ENCODE data around the gene SLC25A36. TPM values are rescaled to one million over a fixed set of nuclear protein-coding genes. Genes with fewer than 3 reads are reported as not detected.
A peak's percentile ranks its signal among the peaks of the same experiment; 100 is the strongest.

The SLC25A36 gene
- total and polyA plus RNA-seq, 2 donors (not counting 3 experiments of a cell fraction or from before 2014, with no cell fraction given), result 17.7 to 38.8 TPM

GRCh38 chr3:140910860-140911259 is 30.8 kb upstream of the SLC25A36 start:
- intact Hi-C loops (cut with micrococcal nuclease) (no loop called here), dilution Hi-C loops (cut with MboI; ENCODE audit: extremely low pct_ligation_motif_present, low sequenced_read_pairs) (no loop called here)
- peaks cover 0 to 4% of the 10 kb centered on the region in 2 experiments for H3K27me3 ChIP-seq (ENCODE audit: control insufficient read depth in 2 of 2, insufficient read depth in 2 of 2, low read length in 2 of 2)
- POLR2A ChIA-PET, result no interaction called here
- peak; percentile 39 for DNase-seq (ENCODE audit: low read depth, low spot score)
- no peak for FAIRE-seq
- H3K79me2 ChIP-seq (ENCODE audit: control insufficient read depth, insufficient read depth, low read length), result no peaks in the 10 kb centered on the region
- H3K36me3 ChIP-seq (ENCODE audit: control insufficient read depth in 2 of 2, extremely low read depth in 1 of 2, insufficient read depth in 2 of 2, low read length in 2 of 2), result no peaks in the 10 kb centered on the region
- no peaks in the 10 kb centered on the region for H4K20me1 ChIP-seq (replicated peaks; ENCODE audit: control insufficient read depth, extremely low read depth, insufficient read depth, low read length)
- no peak overlapping the region for H3K27ac ChIP-seq (ENCODE audit: insufficient read depth, low read depth, low read length)
- no peak overlapping the region for H3K4me2 ChIP-seq (ENCODE audit: insufficient read depth, low read length)
- no peak overlapping the region for H3K9ac ChIP-seq (replicated peaks; ENCODE audit: extremely low read depth, insufficient read depth, low read length)
- TF ChIP-seq POLR2AphosphoS5 (IDR thresholded peaks at IDR 0.05; ENCODE audit: insufficient read depth, low read depth, low read length), result no peak
- TF ChIP-seq FOS (IDR thresholded peaks at IDR 0.05; ENCODE audit: borderline replicate concordance, insufficient read depth, low read length), result no peak
- no peak for TF ChIP-seq POLR2A (IDR thresholded peaks at IDR 0.05; ENCODE audit: low read depth, low read length)
- TF ChIP-seq, protein P1, sequence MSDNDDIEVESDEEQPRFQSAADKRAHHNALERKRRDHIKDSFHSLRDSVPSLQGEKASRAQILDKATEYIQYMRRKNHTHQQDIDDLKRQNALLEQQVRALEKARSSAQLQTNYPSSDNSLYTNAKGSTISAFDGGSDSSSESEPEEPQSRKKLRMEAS (IDR thresholded peaks at IDR 0.05; ENCODE audit: insufficient read depth, insufficient read length), result no peak
- TF ChIP-seq EZH2 (IDR thresholded peaks at IDR 0.05; ENCODE audit: borderline replicate concordance, low read depth, low read length, severe bottlenecking), result no peak
- TF ChIP-seq JUN (IDR thresholded peaks at IDR 0.05; ENCODE audit: borderline replicate concordance, insufficient read depth, insufficient read length, low read depth), result no peak
- TF ChIP-seq GATA2 (IDR thresholded peaks at IDR 0.05; ENCODE audit: insufficient read depth, insufficient read length, low read depth, low read length), result no peak
- TF ChIP-seq, protein P2, sequence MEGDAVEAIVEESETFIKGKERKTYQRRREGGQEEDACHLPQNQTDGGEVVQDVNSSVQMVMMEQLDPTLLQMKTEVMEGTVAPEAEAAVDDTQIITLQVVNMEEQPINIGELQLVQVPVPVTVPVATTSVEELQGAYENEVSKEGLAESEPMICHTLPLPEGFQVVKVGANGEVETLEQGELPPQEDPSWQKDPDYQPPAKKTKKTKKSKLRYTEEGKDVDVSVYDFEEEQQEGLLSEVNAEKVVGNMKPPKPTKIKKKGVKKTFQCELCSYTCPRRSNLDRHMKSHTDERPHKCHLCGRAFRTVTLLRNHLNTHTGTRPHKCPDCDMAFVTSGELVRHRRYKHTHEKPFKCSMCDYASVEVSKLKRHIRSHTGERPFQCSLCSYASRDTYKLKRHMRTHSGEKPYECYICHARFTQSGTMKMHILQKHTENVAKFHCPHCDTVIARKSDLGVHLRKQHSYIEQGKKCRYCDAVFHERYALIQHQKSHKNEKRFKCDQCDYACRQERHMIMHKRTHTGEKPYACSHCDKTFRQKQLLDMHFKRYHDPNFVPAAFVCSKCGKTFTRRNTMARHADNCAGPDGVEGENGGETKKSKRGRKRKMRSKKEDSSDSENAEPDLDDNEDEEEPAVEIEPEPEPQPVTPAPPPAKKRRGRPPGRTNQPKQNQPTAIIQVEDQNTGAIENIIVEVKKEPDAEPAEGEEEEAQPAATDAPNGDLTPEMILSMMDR (IDR thresholded peaks at IDR 0.05; ENCODE audit: extremely low read depth in 1 of 2, insufficient read depth in 1 of 2, low read depth in 1 of 2, low read length in 2 of 2), result no peak
- no peak for TF ChIP-seq MYC (IDR thresholded peaks at IDR 0.05; ENCODE audit: low read depth, low read length)
- no peak overlapping the region for H3K4me3 ChIP-seq (replicated peaks in 1 of 3; ENCODE audit: insufficient read depth in 1 of 3, low read depth in 1 of 3, low read length in 3 of 3)
- peak overlapping the region; percentile 65 for H2AFZ ChIP-seq (ENCODE audit: low read depth, low read length)
- H3K4me1 ChIP-seq (ENCODE audit: control insufficient read depth, extremely low read depth, insufficient read depth, low read length), result no peaks in the 10 kb centered on the region
- CTCF ChIA-PET, result interaction anchor here (1.9 kb wide), 1 partner anchor 12 kb away, joined by 6 read pairs; no protein-coding TSS in a partner anchor
- no peaks in the 10 kb centered on the region for H3K9me1 ChIP-seq (replicated peaks; ENCODE audit: control insufficient read depth, extremely low read depth, insufficient read depth, low read length)
- BruUV-seq (replicated peaks), result no TSS peak
- H3K9me3 ChIP-seq (replicated peaks; ENCODE audit: control insufficient read depth, insufficient read depth, low read length), result no peaks in the 10 kb centered on the region

Measured in endothelial cell of umbilical vein (primary cell).